GM21367 (cell line): ENCODE measurements around the gene SUMO2.
A peak's percentile ranks its signal among the peaks of the same experiment; 100 is the strongest.
"Not testable (repeated sequence)": the region's sequence is repeated elsewhere in the genome, so short reads cannot be mapped to it uniquely, and the experiment has no call there.

Experiments
- ATAC-seq: cut with Tn5 transposase; IDR thresholded peaks from one replicate; pipeline ENCODE4 v1.9.1; 2021; ENCODE audit not compliant: unreplicated experiment

Gene SUMO2

DNA sequence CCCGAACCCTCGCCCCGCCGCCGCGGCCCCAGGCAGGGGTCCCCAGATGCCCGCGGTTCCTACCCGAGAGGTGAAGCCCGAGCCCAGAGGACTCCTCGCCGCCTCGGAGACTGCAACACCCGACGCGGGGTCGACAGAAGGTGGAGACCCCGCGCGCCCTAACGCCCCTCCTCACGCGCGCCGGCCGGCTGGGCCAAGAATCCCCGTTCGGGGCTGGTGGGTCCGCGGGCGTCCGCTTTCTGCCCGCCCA lies 515 bp downstream of the SUMO2 start:
- peak; percentile 16 for ATAC-seq

DNA sequence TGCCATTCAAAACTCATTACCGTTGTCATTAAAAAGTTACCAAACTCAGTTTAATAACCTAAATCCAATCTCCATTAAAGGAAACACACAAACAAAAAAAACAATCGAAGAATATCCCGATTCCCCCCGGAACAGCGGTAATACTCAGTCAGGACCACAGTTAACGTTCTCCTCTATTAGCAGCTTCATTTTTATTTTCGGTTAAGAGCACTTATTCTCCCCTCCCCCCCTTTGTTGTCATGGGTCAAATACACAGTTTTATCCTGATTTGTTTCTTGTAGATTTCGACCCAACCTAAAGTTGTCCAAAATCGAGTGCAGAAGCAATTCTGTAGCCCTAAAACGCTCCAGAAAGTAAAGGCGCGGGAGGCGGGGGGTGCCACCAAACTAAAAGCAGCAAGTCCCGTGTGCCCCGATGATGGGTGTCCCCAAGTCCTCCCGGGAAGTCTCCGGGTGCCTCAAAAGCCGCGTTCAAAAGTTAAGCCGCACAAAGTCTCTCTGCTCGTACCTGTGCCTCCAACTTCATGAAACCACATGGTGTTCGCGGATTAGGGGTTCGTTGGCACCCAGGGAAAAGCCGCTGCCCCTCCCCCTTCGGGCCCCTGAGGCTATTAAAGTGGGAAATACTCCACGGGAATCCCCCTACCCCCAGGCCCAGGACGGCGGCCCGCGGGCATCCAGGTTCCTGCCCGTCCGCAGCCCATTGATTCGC lies 996 bp downstream of the SUMO2 start:
- peak; percentile 7 for ATAC-seq

DNA sequence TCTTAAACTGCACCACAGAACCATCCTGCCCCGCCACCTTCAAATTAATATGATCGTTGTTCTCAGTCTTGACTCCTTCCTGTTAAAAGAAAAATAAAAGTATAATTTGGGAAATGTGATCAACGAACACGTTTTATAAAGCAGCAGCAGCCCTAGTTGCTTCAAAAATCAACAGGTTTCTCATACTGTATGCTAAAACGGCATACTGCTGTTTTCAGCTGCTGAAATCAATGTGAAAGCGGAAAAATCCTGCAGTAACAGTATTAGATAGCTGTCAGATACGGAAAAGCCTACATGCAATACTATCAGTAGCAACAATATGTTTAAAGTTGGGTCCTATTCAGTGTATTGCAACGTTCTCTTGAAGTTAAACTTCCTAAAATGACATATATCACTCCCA lies 1.6 kb downstream of the SUMO2 start:
- ATAC-seq: no peak

DNA sequence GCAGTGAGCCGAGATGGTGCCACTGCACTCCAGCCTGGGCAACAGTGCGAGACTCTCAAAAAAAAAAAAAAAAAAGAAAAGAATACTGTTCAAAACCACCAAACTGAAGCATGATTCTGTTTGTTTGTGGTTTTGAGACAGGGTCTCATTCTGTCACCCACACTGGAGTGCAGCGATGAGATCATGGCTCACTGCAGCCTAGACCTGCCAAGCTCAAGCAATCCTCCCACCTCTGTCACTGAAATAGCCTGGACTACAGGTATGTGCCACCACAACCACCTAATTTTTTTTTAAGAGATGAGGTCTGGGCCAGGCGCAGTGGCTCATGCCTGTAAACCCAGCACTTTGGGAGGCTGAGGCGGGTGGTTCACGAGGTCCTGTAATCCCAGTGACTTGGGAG lies 4.3 kb downstream of the SUMO2 start:
- ATAC-seq: no peak

DNA sequence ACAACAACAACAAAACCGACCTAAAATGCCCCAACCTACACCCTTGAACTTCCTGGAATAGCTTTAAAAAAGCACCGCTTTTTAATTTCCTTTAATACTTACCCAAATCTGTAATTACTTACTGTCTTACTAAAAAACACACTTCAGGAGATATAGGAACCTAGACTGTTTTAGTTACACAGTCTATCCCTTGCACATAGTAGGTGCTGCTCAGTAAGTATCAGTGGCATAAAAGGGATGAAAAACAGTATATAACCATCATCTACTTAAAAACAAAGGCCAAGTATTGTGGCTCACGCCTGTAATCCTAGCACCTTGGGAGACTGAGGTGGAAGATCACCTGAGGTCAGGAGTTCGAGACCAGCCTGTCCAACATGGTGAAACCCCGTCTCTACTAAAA lies 6.1 kb downstream of the SUMO2 start:
- no peak for ATAC-seq

DNA sequence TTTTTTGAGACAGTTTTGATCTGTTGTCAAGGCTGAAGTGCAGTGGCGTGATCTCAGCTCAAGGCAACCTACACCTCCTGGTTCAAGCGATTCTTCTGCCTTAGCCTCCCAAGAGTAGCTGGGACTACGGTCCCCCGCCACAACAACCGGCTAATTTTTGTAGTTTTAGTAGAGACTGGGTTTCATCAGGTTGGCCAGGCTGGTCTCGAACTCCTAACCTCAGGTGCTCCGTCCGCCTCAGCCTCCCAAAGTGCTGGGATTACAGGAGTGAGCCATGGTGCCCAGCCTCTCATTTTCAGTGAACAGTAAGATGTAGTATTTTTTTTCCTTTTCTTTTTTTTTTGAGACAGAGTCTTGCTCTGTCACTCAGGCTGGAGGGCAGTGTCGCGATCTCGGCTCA lies 7.8 kb downstream of the SUMO2 start:
- no peak for ATAC-seq

DNA sequence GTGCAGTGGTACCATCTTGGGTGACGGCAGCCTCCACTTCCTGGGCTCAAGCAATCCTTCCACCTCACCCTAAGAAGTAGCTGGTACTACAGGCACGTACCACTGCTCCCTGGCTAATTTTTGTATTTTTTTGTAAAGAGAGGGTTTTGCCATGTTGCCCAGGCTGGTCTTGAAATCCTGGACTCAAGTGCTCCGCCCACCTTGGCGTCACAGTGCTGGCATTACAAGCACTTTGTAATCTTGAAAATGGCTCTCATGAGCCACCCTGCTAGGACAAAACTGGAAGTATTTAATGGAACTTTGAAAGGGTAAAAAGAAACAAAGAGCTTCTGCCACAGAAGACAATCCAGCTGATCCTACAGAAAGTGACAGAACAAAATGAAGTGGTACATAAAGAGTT lies 9.2 kb downstream of the SUMO2 start:
- no peak for ATAC-seq

DNA sequence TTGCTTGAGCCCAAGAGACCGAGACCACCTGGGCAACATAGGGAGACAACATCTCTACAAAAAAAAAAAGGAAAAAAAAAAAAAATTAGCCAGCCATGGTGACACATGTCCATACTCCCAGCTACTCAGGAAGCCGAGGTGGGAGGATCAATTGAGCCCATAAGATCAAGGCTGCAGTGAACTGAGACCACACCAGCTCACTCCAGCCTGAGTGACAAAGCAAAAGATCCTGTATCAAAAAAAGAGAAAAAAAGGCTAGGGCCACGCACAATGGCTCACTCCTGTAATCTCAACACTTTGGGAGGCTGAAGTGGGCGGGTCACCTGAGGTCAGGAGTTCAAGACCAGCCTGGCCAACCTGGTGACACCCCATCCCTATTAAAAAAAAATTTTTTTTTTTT lies 13.8 kb downstream of the SUMO2 start:
- ATAC-seq: no peak

DNA sequence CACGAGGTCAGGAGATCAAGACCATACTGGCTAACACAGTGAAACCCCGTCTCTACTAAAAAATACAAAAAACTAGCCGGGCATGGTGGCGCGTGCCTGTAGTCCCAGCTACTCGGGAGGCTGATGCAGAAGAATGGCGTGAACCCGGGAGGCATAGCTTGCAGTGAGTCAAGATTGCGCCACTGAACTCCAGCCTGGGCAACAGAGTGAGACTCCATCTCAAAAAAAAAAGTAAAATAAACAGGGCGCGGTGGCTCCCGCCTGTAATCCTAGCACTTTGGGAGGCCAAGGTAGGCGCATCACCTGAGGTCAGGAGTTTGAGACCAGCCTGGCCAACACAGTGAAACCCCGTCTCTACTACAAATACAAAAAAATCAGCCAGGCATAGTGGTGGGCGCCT lies 18.2 kb downstream of the SUMO2 start:
- not testable (repeated sequence) for ATAC-seq

DNA sequence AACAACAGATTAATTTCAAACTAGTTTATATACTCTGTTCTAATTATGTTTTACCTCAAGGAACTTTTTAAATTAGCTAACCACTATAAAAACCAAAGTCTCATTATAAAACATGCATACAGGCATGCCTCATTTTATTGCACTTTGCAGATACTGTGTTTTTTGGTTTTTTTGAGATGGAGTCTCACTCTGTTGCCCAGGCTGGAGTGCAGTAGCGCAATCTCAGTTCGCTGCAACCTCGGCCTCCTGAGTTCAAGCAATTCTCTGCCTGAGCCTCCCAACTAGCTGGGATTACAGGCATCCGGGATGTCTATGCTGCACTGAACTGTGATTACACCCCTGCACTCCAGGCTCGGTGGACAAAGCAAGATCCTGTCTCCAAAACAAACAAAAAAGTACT lies 19.7 kb downstream of the SUMO2 start:
- ATAC-seq: no peak

DNA sequence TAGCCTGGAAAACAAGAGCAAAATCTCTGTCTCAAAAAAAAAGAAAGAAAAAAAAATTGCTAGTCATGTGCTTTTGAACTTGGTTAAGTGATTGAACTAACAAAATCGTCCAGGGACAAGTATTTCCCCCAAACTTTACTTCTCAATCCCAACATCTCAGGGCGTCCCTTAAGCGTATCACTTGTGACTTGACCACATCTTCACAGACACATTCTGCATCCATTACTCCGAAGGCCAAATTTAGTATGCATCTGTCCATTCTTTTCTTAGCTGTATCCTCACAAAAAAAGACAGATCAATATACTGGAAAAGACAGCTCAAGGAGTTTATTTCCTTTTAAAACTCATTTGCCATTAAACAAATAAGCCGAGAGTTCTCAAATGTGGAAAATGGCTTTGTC lies 22.5 kb downstream of the SUMO2 start:
- ATAC-seq: no peak

DNA sequence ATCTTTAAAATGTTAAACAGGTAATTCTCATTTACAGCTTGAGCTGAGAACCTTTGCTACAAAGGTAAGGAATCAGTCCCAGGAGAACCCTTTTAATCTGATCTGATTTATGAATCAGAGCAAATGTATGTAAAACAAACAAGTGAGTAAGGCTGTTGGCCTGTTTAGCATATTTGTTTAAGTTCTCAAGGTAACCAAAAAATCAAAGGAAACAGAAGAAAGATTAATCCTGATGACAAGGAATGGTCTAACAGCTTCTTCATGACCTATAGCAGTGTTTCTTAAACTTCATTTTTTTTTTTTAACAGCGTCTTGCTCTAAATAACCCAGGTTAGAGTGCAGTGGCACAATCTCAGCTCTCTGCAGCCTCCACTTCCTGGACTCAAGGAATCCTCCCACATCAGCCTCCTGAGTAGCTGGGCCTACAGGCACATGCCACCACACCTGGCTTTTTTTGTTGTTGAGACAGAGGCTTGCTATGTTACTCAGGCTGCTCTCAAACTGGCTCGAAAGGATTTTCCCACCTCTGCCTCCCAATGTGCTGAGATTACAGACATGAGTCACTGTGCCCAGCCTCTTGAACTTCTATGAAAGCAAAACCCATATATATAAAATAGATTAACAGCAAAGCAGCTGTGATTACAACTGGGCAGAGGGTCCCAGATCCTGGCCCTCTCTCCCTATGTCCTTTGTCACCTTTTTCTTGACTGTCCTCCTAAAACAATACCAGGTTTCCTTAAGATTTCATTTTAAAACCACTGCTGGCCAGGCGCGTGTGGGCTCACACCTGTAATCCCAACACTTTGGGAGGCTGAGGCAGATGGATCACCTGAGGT lies 23.3 kb downstream of the SUMO2 start:
- ATAC-seq: no peak

DNA sequence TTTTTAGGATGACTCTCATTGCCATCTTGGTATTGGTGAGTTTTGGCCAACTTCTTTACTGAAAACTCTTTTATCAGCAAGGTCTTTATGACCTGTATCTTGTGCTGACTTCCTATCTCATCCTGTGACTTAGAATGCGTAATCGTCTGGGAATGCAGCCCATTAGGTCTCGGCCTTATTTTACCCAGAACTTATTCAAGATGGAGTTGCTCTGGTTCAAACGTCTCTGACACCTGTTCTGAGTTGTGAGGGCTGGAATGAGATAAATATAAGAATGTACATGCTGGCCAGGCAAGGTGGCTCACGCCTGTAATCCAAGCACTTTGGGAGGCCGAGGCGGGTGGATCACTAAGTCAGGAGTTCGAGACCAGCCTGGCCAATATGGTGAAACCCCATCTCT lies 24.3 kb downstream of the SUMO2 start:
- not testable (repeated sequence) for ATAC-seq

DNA sequence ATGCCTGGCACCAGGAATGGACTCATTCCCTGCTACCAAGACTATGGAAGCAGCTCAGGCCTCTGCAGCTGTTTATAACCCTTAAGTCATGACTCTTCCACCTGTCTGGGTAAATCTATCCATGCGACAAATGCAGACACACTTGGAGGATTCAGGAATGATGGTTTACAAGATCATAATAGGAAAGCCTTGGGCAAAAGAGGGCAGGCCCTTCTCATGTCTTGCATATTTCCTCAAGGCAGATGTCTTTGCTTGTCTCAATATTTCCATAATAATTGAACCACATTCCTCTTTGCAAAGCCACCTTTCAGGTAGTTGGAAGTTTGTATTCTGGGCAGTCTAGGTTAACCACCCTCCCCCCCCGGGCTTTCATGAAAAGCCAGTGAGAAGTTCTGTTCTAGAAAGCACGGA lies 27.6 kb downstream of the SUMO2 start:
- no peak for ATAC-seq

DNA sequence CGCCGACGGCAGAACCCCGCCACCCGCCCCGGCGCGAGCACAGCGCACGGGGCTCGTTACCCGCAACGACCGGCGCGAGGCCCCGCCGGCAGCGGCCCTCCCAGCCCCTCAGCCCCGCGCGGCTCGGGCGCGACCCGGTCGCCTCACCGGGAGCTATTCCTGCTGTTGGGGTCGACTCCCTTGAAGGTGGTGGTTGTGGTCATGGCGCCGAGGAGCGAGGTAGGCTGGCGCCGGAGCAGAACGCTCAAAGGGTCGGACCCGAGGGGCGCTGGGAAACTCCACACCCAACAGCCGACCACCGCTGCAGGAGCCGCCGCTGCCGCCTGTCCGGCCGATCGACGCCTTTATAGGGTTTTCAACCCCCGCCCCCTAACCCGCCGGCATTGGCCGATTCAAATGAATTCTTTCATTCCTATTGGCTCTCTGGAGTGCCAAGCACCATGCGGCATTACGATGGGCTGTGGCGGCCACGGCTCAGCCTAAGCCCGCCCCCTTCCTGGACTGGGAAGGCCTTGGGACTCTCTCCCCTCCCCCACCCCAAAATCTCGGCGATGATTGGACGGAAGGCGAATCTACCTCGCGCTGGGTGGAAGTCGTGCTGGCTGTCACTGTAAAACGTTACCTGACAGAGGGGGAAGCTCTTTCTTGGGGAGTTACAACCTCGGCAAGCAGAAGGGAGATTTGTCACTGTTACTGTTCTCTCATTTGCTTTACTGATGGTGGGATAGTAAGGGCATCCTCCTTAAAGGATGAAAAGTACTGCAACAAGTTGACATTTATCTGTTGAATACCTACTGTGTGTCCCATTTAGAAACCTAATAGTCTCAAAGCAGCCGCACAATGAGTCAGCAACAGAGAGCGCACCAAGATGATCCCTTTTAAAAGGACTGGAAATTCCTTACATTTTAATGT lies 28.3 kb downstream of the SUMO2 start, which contains the start of gene JPT1:
TSS of gene JPT1 (minus strand) at position 318 of the 912 bp plus-strand sequence. CDS start at position 203, 115 bp downstream.
- ATAC-seq: peak; percentile 86

DNA sequence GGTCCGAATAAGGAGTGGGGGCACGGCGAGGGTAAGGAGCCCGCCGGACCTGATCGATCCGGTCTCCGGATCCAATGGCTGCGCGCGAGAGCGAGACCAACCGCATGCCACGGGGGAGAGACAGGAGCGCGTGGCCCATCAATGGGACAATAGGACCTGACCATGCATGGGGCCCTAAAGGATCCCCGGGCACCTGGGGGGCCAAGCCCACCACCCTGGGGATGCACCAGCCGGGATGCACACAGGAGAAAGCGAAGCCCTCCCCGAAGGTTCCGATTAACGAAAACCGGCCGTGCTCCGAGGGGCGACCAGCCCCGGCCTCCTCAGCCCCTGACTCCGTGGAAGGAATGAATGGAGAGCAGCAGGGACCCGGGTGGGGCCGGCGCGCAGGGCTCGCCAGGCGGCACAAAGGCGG lies 29.0 kb downstream of the SUMO2 start:
- peak; percentile 31 for ATAC-seq

DNA sequence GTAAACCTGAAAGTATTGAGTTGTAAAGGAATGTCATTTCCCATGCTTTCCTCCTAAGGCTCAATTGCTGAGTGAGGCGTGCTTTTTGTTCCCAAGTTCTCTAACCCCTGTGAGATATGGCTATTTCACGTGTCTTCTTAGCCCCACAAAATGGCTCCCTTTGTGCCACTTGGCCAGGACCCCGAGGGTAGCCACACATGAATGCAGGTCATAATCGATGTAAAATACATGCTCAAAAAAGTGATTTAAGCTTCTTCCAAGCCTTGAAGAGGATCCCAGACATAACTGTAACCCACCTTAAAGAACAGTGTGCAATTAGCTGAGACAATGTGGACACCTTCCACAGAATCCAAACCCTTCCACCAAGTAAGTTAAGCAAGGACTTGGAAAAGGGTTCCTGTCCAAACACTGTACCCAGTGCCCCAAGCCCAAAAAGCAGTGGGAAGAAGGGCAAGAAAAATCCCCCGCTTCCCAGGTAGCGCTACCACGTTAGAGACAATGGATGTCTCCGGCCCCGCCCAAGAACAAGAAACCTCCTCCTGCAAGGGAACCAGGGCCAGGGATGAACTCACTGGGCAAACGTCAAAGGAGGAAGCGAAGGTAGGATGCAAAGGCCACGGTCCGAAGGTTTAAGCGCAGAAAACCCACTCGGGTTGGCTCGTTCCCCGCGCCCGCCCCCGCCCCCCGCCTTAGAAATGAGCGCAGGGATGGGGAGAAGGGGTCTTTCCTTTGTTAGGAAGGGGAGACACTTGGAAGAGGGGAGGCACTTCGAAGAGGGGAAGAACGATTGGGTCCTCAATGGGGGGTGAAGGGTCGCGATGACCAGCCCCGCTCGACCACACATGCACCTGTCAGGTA lies 29.6 kb downstream of the SUMO2 start:
- no peak for ATAC-seq

DNA sequence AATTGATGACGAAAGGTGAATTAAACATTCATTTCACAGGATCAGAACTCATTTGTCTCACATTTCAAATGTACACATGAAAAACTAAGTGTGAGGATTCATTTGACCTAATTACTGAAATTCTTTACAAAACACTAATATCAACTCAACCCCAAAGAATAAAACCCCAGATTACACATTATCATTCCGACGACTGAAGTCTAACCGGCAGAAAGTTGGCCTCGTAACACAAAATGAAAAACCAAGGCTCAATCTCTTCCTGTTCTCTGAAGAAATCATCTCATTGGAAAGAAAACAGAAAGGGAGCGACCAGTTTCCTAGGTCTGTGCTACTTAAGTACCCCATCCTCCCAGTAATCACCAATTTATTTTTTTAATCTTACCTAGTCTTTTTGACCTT lies 30.2 kb downstream of the SUMO2 start:
- no peak for ATAC-seq

DNA sequence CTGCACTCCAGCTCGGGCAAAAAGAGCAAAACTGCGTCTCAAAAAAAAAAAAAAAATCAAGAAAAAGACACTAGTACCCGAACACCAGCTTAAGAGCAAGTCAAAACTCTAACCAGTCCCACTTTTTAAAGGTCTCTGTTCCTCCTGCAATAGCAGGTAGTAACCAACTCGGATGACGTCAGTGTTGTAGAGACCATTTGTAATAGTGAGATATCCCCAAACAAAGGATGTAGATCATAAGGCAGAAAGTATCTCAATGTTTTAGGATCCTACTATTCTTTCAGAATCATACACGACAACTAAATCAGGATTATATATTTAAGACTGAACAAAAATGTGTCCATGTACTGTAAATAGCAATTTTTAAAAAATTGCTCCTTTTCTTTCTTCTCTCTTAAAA lies 30.8 kb downstream of the SUMO2 start:
- no peak for ATAC-seq

DNA sequence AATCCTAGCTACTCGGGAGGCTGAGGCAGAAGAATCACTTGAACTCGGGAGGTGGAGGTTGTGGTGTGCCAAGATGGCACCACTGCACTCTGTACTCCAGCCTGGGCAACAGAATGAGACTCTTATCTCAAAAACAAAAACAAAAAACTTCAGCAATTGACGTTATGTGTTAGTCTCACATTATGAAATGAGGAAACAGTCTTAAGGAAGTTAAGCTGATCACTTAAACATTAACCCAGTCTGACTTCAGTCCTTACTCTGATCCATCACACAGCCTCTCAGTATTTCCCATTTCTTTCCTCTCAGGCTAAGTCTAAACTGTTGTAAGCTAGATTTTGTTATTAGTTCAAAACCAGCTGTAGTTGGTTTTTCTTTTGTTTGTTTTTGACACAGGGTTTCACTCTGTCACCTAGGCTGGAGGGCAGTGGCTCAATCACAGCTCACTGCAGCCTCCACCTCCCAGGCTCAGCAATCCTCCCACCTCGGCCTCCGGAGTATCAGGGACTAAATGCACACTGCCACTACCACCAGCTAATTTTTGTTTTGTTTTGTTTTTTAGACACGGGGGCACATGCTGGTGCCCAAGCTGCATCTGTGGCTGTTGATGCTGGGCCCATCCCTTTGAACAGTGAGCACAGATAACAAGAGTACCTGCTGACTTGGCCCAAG lies 34.7 kb downstream of the SUMO2 start:
- ATAC-seq: no peak
